Posterior vena cava (tissue), 2 donors: Measurements from ENCODE around the gene CRHR1. TPM values are rescaled to one million over a fixed set of nuclear protein-coding genes. Genes with fewer than 3 reads are reported as not detected.

Experiments used
- DNase-seq: peaks from one replicate; pipeline ENCODE4 v3.0.0-alpha.2; 2020; ENCODE audit warnings: low spot score
- intact Hi-C, 2 donors: fragments of 100-400 bp; cut with DNase I; formaldehyde crosslinking; loops; one replicate each; pipeline versions ENCODE4 v1.14.1 to v1.14.2; 2022 to 2023
- total RNA-seq, 2 donors: library from RNA; stranded (reverse); fragmentation: NEBNext Ultra II Directional; extraction: Animal tissue kit (Norgen Biotek cat#: 25700); gene quantifications; one replicate each; pipeline ENCODE4 v1.2.1, GENCODE V29; 2021
- donor health status: DM: yes; HTN: yes; CAD: no.
- donor health status: DM: yes; HTN: yes; CAD: no.

The CRHR1 gene
- total RNA-seq, 2 donors from 2014 or later = not detected

GRCh38 chr17:45870342-45870974 lies 86.3 kb downstream of the CRHR1 start:
- DNase-seq = no peak
- intact Hi-C loops = no loop called here

GRCh38 chr17:45871718-45872117 lies 87.6 kb downstream of the CRHR1 start:
- DNase-seq = no peak

GRCh38 chr17:45873728-45874127 lies 89.6 kb downstream of the CRHR1 start:
- DNase-seq = no peak
- intact Hi-C loops = no loop called here

More at GRCh38 chr17:45871718-45872117, 87.6 kb downstream of the CRHR1 start:
- intact Hi-C loops = no loop called here

GRCh38 chr17:45874151-45874550 lies 90.0 kb downstream of the CRHR1 start:
- intact Hi-C loops = no loop called here
- DNase-seq = no peak

- no peak for DNase-seq
- intact Hi-C loops = no loop called here
Observed at GRCh38 chr17:45876539-45876938, 92.4 kb downstream of the CRHR1 start.

- intact Hi-C loops = no loop called here
- DNase-seq = no peak
Observed at GRCh38 chr17:45877467-45877866, 93.3 kb downstream of the CRHR1 start.

GRCh38 chr17:45883063-45883462 lies 98.9 kb downstream of the CRHR1 start:
- no peak for DNase-seq
- intact Hi-C loops = no loop called here

Other genes with a start within 250 kb of the CRHR1 start
- gene SPPL2C, start 60.6 kb downstream of the CRHR1 start, total RNA-seq = not detected
- 1 to 10 TPM; 4.4 to 5.7 TPM for gene MAPT, start 110.2 kb downstream of the CRHR1 start, total RNA-seq
- gene STH, start 214.9 kb downstream of the CRHR1 start, total RNA-seq = not detected